ENCODE results near the gene LEPROT.

The LEPROT gene

DNA sequence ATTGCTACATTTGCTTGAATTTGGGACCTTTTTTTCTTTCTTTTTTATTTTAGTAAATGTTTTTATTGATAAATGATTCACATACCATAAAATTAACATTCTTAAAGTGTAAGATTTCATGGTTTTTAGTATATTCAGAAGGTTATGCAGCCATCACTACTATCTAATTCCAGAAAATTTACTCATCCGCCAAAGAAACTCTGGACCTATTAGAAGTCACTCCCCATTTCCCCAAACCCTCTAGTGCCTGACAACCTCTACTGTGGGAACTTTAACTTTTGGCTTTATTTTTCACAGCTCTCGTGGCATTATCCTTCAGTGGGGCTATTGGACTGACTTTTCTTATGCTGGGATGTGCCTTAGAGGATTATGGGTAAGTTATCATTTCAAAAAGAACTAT, 4.5 kb downstream of the LEPROT start:
- H3K27ac ChIP-seq (ENCODE audit: low read depth, low read length) = 0 out of 2 replicates have a peak overlapping the region, but pooled peaks have one; percentile 72

DNA sequence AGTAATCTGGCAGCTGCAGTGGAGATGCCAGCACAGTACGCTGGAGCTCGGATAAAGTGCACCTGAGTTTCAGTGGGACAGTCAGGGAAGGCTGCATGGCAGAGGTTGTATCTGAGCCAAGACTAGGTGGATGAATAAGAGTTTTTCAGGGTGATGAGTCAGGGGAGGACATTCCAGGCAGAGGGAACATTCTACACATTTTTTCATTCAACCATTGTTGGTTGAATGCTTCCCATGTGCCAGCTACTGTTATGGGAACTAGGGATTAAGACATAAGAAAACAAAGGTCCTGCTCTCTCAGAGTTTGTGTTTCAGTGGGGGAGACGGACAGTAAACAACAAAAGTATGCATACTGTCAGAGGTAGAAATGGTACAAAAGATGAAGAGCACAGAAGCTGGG, 5.2 kb downstream of the LEPROT start:
- Histone ChIP-seq H3K27ac (ENCODE audit: low read depth, low read length) (peak overlapping the region; percentile 72), H3K36me3 (ENCODE audit: control insufficient read depth, insufficient read depth, low read length) (peaks cover 26% of the 10 kb centered on the region), H3K4me3 (ENCODE audit: low read depth, low read length) (no peak overlapping the region), H3K27me3 (ENCODE audit: control insufficient read depth, insufficient read depth, low read length) (no peaks in the 10 kb centered on the region), H3K9ac (ENCODE audit: low read length) (no peak overlapping the region), H3K9me3 (ENCODE audit: control insufficient read depth, insufficient read depth, low read depth, low read length) (no peaks in the 10 kb centered on the region), H3K4me1 (ENCODE audit: control insufficient read depth, insufficient read depth, low read length) (peaks cover 46% of the 10 kb centered on the region)

More for the DNA sequence above, 4.5 kb downstream of the LEPROT start:
- peaks cover 44% of the 10 kb centered on the region for H3K4me1 ChIP-seq (ENCODE audit: control insufficient read depth, insufficient read depth, low read length)
- H3K27me3 ChIP-seq (ENCODE audit: control insufficient read depth, insufficient read depth, low read length) = no peaks in the 10 kb centered on the region
- no peaks in the 10 kb centered on the region for H3K9me3 ChIP-seq (ENCODE audit: control insufficient read depth, insufficient read depth, low read depth, low read length)
- H3K4me3 ChIP-seq (ENCODE audit: low read depth, low read length) = no peak overlapping the region
- H3K9ac ChIP-seq (ENCODE audit: low read length) = no peak overlapping the region
- H3K36me3 ChIP-seq (ENCODE audit: control insufficient read depth, insufficient read depth, low read length) = peaks cover 22% of the 10 kb centered on the region

DNA sequence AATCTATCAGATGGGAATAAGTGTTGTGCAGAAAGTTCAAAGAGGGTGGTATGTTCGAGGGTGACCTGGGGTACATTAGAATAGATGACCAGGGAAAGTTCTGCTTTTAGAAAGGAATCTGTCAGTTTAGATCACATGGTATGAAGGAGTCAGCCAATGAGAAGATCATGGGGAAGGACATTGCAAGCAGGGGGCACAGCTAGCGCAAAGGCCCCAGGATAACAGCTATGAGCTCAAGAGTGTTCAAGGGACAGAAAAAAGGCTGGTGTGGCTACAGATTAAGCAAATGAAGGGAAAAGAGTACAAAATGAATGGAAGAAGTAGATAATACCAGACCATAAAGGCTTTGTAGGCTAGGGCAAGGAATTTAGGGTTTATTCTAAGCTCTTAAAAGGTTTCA, 8.6 kb downstream of the LEPROT start:
- no peaks in the 10 kb centered on the region for H3K27me3 ChIP-seq (ENCODE audit: control insufficient read depth, insufficient read depth, low read length)
- H3K4me1 ChIP-seq (ENCODE audit: control insufficient read depth, insufficient read depth, low read length) = peaks cover 55% of the 10 kb centered on the region
- no peak overlapping the region for H3K4me3 ChIP-seq (ENCODE audit: low read depth, low read length)
- H3K36me3 ChIP-seq (ENCODE audit: control insufficient read depth, insufficient read depth, low read length) = peaks cover 26% of the 10 kb centered on the region
- no peak overlapping the region for H3K27ac ChIP-seq (ENCODE audit: low read depth, low read length)
- H3K9me3 ChIP-seq (ENCODE audit: control insufficient read depth, insufficient read depth, low read depth, low read length) = no peaks in the 10 kb centered on the region
- H3K9ac ChIP-seq (ENCODE audit: low read length) = no peak overlapping the region

DNA sequence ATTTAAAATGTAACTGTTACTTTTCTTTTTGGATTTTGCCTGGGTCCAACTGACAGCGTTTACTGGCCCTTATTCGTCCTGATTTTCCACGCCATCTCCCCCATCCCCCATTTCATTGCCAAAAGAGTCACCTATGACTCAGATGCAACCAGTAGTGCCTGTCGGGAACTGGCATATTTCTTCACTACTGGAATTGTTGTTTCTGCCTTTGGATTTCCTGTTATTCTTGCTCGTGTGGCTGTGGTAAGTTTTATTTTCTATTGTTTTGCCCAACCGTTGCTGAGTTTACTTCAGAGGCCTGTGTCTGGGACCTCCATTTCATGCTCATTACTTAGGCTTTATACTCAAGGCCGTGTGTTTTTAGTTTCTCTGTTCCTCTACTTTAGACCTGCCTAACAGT, 9.3 kb downstream of the LEPROT start:
- Histone ChIP-seq H3K27me3 (ENCODE audit: control insufficient read depth, insufficient read depth, low read length) (no peaks in the 10 kb centered on the region), H3K36me3 (ENCODE audit: control insufficient read depth, insufficient read depth, low read length) (peaks cover 26% of the 10 kb centered on the region), H3K9me3 (ENCODE audit: control insufficient read depth, insufficient read depth, low read depth, low read length) (no peaks in the 10 kb centered on the region), H3K4me3 (ENCODE audit: low read depth, low read length) (no peak overlapping the region), H3K9ac (ENCODE audit: low read length) (no peak overlapping the region), H3K4me1 (ENCODE audit: control insufficient read depth, insufficient read depth, low read length) (peaks cover 49% of the 10 kb centered on the region), H3K27ac (ENCODE audit: low read depth, low read length) (no peak overlapping the region)

DNA sequence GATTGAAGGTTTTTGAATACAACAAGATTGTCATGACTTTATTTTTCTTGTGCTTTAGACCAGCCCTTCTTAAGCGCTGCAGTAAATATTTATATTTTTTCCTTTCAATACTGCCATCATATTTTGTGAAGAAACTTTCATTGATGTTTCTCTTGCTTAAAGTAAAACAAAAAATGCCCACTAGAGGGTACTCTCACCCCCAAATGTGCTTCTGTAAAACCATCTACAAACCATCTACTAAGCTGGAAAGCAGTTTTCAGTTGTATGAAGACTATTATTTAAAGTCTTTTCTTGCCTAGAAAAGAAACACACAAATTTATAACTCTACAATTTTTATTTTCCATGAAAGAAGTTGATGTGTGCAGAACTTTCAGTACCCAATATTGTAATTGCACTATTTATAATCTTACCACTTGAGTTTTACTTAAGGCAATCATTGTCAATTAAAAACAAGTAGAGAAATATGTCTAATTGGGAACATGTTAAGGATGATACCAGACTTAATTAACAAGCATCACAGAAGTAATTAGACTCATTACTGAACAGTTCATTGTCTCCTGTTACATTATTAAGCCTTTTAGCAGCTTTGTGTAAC, 10.7 kb downstream of the LEPROT start:
- Histone ChIP-seq H3K9me3 (ENCODE audit: control insufficient read depth, insufficient read depth, low read depth, low read length) (no peaks in the 10 kb centered on the region), H3K36me3 (ENCODE audit: control insufficient read depth, insufficient read depth, low read length) (peaks cover 21% of the 10 kb centered on the region), H3K4me1 (ENCODE audit: control insufficient read depth, insufficient read depth, low read length) (peaks cover 36% of the 10 kb centered on the region), H3K4me3 (ENCODE audit: low read depth, low read length) (no peak overlapping the region), H3K27ac (ENCODE audit: low read depth, low read length) (no peak overlapping the region), H3K9ac (ENCODE audit: low read length) (no peak overlapping the region), H3K27me3 (ENCODE audit: control insufficient read depth, insufficient read depth, low read length) (no peaks in the 10 kb centered on the region)

DNA sequence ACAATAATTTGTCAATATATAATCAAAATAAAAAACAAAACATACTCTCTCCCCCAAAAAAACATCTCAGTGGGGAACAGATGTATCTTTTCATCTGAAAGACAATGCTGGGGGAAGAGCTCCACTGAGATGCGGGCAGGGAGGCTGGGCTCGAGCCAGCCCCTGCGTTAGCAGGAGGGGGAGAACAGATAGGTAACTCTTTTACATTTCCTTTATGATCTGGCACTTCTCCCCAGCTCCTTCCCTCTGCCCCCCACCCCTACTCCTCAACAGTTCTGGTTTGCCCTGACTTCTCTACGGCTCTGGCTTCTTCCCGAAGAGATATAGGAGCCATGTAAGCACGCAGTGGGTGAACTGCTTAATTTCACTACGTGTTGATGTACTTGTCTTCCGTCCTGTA, 12.4 kb downstream of the LEPROT start:
- Histone ChIP-seq H3K9ac (ENCODE audit: low read length) (no peak overlapping the region), H3K4me1 (ENCODE audit: control insufficient read depth, insufficient read depth, low read length) (peaks cover 34% of the 10 kb centered on the region), H3K27me3 (ENCODE audit: control insufficient read depth, insufficient read depth, low read length) (no peaks in the 10 kb centered on the region), H3K27ac (ENCODE audit: low read depth, low read length) (no peak overlapping the region), H3K4me3 (ENCODE audit: low read depth, low read length) (peak overlapping the region; percentile 33), H3K9me3 (ENCODE audit: control insufficient read depth, insufficient read depth, low read depth, low read length) (no peaks in the 10 kb centered on the region), H3K36me3 (ENCODE audit: control insufficient read depth, insufficient read depth, low read length) (0 out of 2 replicates have a peak, but pooled peaks cover 9% of the 10 kb centered on the region)

DNA sequence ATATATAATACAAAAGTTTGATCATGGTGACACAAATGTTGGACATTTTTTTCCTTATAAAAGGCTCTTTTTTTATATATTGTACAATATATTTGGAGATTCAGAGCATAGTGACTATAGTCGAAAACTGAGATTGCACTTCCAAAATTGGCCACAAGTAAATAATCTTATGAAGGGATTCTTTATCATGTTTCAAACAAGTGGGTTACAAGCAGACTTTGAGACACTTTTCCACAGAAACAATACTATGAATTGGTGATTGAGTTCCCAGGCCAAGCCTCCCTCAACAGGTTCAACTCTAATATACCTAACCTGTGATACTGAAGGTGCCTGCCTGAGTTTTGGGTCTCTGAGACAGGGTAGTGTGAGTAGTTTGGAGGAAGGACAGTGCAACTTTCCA, 13.8 kb downstream of the LEPROT start:
- H3K27me3 ChIP-seq (ENCODE audit: control insufficient read depth, insufficient read depth, low read length) = no peaks in the 10 kb centered on the region

DNA sequence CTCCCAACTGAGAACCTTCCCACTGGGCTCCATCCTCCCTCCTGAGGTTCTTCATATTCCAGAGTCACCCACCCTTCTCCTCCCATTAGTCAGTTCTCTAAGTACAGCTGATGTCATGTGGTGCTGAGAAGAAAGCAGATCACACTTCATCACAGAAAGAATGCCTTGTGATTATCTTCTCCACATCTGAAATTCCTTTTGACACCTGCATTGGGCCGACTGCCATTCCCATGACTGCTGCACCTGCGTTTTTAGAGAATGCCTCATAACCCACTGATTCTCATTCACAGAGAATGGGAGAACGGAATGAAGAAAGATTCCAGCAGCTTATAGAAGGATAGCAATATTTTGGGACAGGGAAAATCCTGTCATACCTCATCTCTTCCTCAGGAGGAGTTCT, 14.3 kb downstream of the LEPROT start:
- no peak overlapping the region for H3K4me3 ChIP-seq (ENCODE audit: low read depth, low read length)
- no peak overlapping the region for H3K27ac ChIP-seq (ENCODE audit: low read depth, low read length)
- H3K27me3 ChIP-seq (ENCODE audit: control insufficient read depth, insufficient read depth, low read length) = no peaks in the 10 kb centered on the region
- H3K9ac ChIP-seq (ENCODE audit: low read length) = no peak overlapping the region
- no peaks in the 10 kb centered on the region for H3K9me3 ChIP-seq (ENCODE audit: control insufficient read depth, insufficient read depth, low read depth, low read length)
- peaks cover 26% of the 10 kb centered on the region for H3K4me1 ChIP-seq (ENCODE audit: control insufficient read depth, insufficient read depth, low read length)
- H3K36me3 ChIP-seq (ENCODE audit: control insufficient read depth, insufficient read depth, low read length) = 0 out of 2 replicates have a peak, but pooled peaks cover 6% of the 10 kb centered on the region

More for the DNA sequence above, 13.8 kb downstream of the LEPROT start:
- Histone ChIP-seq H3K36me3 (ENCODE audit: control insufficient read depth, insufficient read depth, low read length) (0 out of 2 replicates have a peak, but pooled peaks cover 7% of the 10 kb centered on the region), H3K9ac (ENCODE audit: low read length) (no peak overlapping the region), H3K9me3 (ENCODE audit: control insufficient read depth, insufficient read depth, low read depth, low read length) (no peaks in the 10 kb centered on the region), H3K27ac (ENCODE audit: low read depth, low read length) (no peak overlapping the region), H3K4me3 (ENCODE audit: low read depth, low read length) (no peak overlapping the region), H3K4me1 (ENCODE audit: control insufficient read depth, insufficient read depth, low read length) (peaks cover 31% of the 10 kb centered on the region)

DNA sequence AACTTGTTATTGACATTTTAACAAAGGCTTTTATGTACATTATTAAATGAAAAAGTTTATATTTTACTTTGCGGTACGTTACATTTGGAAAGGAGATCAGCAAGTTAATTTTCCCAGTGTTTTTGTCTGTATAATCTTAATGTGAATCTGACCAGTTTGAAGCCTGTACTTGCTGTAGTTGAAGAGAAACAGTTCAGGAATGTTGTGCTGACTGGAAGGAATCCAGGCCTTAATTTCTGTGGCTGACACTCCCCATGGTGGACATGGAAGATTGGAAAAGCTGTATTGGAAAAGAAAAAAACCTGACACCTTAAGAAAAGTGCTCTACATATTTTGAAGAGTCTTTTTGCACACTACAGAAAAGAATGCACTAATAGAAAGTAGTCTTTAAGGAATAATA, 15.5 kb downstream of the LEPROT start:
- Histone ChIP-seq H3K9ac (ENCODE audit: low read length) (no peak overlapping the region), H3K4me3 (ENCODE audit: low read depth, low read length) (no peak overlapping the region), H3K36me3 (ENCODE audit: control insufficient read depth, insufficient read depth, low read length) (no peaks in the 10 kb centered on the region), H3K27ac (ENCODE audit: low read depth, low read length) (no peak overlapping the region), H3K4me1 (ENCODE audit: control insufficient read depth, insufficient read depth, low read length) (peaks cover 22% of the 10 kb centered on the region), H3K9me3 (ENCODE audit: control insufficient read depth, insufficient read depth, low read depth, low read length) (no peaks in the 10 kb centered on the region), H3K27me3 (ENCODE audit: control insufficient read depth, insufficient read depth, low read length) (no peaks in the 10 kb centered on the region)

DNA sequence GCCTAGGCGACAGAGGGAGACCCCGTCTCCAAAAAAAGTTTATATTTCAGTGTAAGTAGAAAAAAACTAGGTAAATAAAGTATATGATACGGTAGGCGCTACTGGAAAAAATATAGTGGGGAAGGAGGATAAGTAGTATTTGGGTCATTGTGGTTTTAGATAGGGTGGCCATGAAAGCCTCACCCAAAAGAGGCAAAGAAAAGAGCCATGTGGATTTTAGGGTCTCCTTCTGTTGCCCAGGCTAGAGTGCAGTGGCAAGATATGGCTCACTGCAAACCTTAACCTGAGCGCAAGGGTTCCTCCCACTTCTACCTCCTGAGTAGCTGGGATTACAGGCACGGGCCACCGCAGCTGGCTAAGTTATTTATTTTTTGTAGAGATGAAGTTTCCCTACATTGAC, 17.1 kb downstream of the LEPROT start:
- H3K27ac ChIP-seq (ENCODE audit: low read depth, low read length) = no peak overlapping the region
- no peaks in the 10 kb centered on the region for H3K36me3 ChIP-seq (ENCODE audit: control insufficient read depth, insufficient read depth, low read length)
- no peak overlapping the region for H3K9ac ChIP-seq (ENCODE audit: low read length)
- peaks cover 13% of the 10 kb centered on the region for H3K4me1 ChIP-seq (ENCODE audit: control insufficient read depth, insufficient read depth, low read length)
- H3K27me3 ChIP-seq (ENCODE audit: control insufficient read depth, insufficient read depth, low read length) = no peaks in the 10 kb centered on the region
- no peak overlapping the region for H3K4me3 ChIP-seq (ENCODE audit: low read depth, low read length)
- H3K9me3 ChIP-seq (ENCODE audit: control insufficient read depth, insufficient read depth, low read depth, low read length) = peaks cover 6% of the 10 kb centered on the region; the same call in 1 of the 2 replicates

DNA sequence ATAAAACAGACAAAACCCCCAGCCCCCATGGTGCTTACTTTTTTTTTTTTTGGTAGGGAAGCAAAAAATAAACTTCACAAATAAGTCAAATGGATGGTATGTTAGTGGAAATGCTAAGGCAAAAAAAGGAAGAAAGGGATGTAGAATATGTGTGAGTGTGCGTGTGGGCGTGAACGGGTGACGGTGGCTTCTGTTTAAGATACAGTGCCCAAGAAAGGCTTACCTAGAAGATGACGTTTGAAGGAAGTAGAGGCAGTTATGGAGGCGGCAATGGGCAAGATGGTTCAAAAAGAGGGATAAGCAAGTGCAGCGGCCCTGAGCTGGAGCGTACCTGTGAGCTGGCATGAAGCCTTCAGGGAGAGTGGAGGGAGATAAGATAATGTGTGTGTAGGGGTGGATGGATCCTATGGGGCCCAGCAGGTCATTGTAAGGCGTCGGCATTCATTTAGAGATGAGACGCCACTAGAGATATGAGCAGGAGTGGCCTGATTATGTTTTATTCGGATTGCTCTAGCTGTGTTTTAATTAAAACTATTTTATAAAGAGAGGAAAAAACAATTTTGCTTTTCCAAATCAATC, 19.9 kb downstream of the LEPROT start:
- Histone ChIP-seq H3K9ac (ENCODE audit: low read length) (no peak overlapping the region), H3K27ac (ENCODE audit: low read depth, low read length) (no peak overlapping the region), H3K9me3 (ENCODE audit: control insufficient read depth, insufficient read depth, low read depth, low read length) (peaks cover 10% of the 10 kb centered on the region; the same call in 1 of the 2 replicates), H3K27me3 (ENCODE audit: control insufficient read depth, insufficient read depth, low read length) (no peaks in the 10 kb centered on the region), H3K36me3 (ENCODE audit: control insufficient read depth, insufficient read depth, low read length) (no peaks in the 10 kb centered on the region), H3K4me3 (ENCODE audit: low read depth, low read length) (no peak overlapping the region), H3K4me1 (ENCODE audit: control insufficient read depth, insufficient read depth, low read length) (peaks cover 10% of the 10 kb centered on the region; the same call in 1 of the 2 replicates)

Data from HUES6 (cell line).